MCF 10A (cell line): ENCODE results near the gene BNIPL. TPM values are rescaled to one million over a fixed set of nuclear protein-coding genes. Genes with fewer than 3 reads are reported as not detected.

ENCODE experiments used
- BruUV-seq: library from RNA; stranded (reverse); fragments of 400-500 nt; replicated peaks from 2 replicates; lab custom pipeline; 2021; lab: Mats Ljungman, UMichigan
- CTCF ChIA-PET: fragments of 300-600 bp; sonication (Branson Sonifier 250); formaldehyde crosslinking; extraction: SDS; loops from one replicate; lab custom pipeline; 2021; ENCODE audit warnings: antibody characterized with exemption, inconsistent platforms; lab: Yijun Ruan, JAX
- POLR2A ChIA-PET: fragments of 300-600, 350-650 bp; sonication (Branson Sonifier 250); formaldehyde crosslinking; extraction: SDS; loops from one replicate; lab custom pipeline; 2020; ENCODE audit warnings: antibody characterized with exemption, inconsistent platforms; lab: Yijun Ruan, JAX
- DNase-seq: peaks from one replicate; pipeline ENCODE4 v3.0.0-alpha.2; 2018; ENCODE audit not compliant: unreplicated experiment
- H3K27ac Mint-ChIP-seq: one replicate; pipeline ENCODE4 v1.8.0; 2022; ENCODE audit warnings: mild to moderate bottlenecking, low read depth, mixed read lengths; ENCODE audit not compliant: unreplicated experiment
- H3K27me3 Mint-ChIP-seq: one replicate; pipeline ENCODE4 v1.8.0; 2022; ENCODE audit warnings: mixed read lengths; ENCODE audit not compliant: insufficient read depth, unreplicated experiment
- H3K36me3 Mint-ChIP-seq: one replicate; pipeline ENCODE4 v1.8.0; 2022; ENCODE audit warnings: mild to moderate bottlenecking, moderate library complexity, mixed read lengths; ENCODE audit not compliant: insufficient read depth, unreplicated experiment
- H3K4me1 Mint-ChIP-seq: one replicate; pipeline ENCODE4 v1.8.0; 2022; ENCODE audit warnings: mixed read lengths; ENCODE audit not compliant: insufficient read depth, unreplicated experiment
- H3K4me3 Mint-ChIP-seq: one replicate; pipeline ENCODE4 v1.8.0; 2022; ENCODE audit warnings: mild to moderate bottlenecking, moderate library complexity, mixed read lengths; ENCODE audit not compliant: unreplicated experiment
- H3K9me3 Mint-ChIP-seq: one replicate; pipeline ENCODE4 v1.8.0; 2022; ENCODE audit warnings: mixed read lengths; ENCODE audit not compliant: unreplicated experiment
- intact Hi-C: fragments of 100-400 bp; cut with micrococcal nuclease; formaldehyde crosslinking; loops from 2 replicates; pipeline ENCODE4 v1.14.1; 2022
- total RNA-seq: library from RNA; stranded (reverse); gene quantifications from 2 replicates; pipeline ENCODE4 v1.2.3, GENCODE V29; 2022
- TF ChIP-seq, protein P1 (sequence below): fragments of 200-600 bp; IDR thresholded peaks from one replicate; pipeline ENCODE4 v1.8.0; 2022; ENCODE audit warnings: antibody characterized with exemption, mild to moderate bottlenecking; ENCODE audit not compliant: unreplicated experiment

The BNIPL gene
- total RNA-seq, 1 experiment from 2014 or later: 1.2 TPM

DNA sequence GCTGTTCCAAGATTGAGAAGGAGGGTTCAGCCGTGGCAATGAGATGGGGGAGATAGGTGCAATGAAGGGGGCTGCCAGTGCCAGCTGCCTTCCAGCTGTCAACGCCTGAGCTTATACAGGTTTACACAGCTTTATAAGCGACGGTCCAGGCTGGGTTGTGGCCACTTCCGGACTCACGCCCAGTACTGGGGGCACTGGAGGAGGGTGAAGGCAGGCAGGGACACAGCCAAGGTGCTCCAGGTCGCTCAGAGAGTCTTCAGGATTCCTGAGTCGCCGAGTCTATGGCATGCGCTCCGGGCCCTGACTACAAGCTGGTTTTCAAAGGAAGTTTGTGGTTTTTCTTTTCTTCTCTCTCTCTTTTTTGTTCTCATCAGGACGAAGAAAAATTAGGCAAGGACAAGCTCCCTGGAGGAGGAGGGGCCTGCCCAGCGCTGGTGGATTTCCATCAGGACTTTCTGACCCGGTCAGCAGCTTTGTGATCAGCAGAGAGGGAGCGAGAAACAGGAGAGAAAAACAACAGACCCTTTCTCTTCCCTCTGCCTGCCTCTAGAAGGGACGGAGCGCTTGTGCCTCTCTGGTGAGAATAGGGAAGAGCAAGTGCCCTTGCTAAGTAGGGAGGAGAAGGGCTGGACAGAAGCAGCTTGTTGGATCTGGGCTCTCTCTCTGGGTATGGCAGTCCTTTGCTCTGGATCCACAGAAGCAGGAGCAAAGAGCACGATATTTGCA is 29.9 kb upstream of the BNIPL start, which contains the start of gene MINDY1:
Gene MINDY1 (minus strand): TSS at position 576 of the 726 bp plus-strand sequence. CDS start 4,285 bp downstream, outside the sequence.
- H3K4me3 Mint-ChIP-seq: peak within 1 kb of the TSS; percentile 94
- H3K27me3 Mint-ChIP-seq: no peaks in the 10 kb centered on the region
- H3K4me1 Mint-ChIP-seq: peaks cover 43% of the 10 kb centered on the region
- TF ChIP-seq, protein P1, sequence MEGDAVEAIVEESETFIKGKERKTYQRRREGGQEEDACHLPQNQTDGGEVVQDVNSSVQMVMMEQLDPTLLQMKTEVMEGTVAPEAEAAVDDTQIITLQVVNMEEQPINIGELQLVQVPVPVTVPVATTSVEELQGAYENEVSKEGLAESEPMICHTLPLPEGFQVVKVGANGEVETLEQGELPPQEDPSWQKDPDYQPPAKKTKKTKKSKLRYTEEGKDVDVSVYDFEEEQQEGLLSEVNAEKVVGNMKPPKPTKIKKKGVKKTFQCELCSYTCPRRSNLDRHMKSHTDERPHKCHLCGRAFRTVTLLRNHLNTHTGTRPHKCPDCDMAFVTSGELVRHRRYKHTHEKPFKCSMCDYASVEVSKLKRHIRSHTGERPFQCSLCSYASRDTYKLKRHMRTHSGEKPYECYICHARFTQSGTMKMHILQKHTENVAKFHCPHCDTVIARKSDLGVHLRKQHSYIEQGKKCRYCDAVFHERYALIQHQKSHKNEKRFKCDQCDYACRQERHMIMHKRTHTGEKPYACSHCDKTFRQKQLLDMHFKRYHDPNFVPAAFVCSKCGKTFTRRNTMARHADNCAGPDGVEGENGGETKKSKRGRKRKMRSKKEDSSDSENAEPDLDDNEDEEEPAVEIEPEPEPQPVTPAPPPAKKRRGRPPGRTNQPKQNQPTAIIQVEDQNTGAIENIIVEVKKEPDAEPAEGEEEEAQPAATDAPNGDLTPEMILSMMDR: peak; percentile 35
- POLR2A ChIA-PET: interaction anchor here (0.6 to 3.7 kb wide), 62 partner anchors 10 to 1119 kb away, joined by 3 to 61 read pairs (median 4); partner anchors contain the start of genes ANXA9, APH1A, C1orf56 and CDC42SE1
- CTCF ChIA-PET: interaction anchor here (0.6 to 3.7 kb wide), 40 partner anchors 11 to 751 kb away, joined by 3 to 113 read pairs (median 4); partner anchors contain the start of genes ANXA9, BNIPL, CDC42SE1 and MLLT11
- DNase-seq: peak; percentile 91
- BruUV-seq: TSS peak; percentile 21
- intact Hi-C loops: loop anchor here (1.0 to 5.0 kb wide), 3 partner anchors 27 to 444 kb away; partner anchors contain the start of gene CDC42SE1
- peaks cover 15% of the 10 kb centered on the region for H3K36me3 Mint-ChIP-seq
- H3K27ac Mint-ChIP-seq: peak within 1 kb of the TSS; percentile 99
- no peaks in the 10 kb centered on the region for H3K9me3 Mint-ChIP-seq

DNA sequence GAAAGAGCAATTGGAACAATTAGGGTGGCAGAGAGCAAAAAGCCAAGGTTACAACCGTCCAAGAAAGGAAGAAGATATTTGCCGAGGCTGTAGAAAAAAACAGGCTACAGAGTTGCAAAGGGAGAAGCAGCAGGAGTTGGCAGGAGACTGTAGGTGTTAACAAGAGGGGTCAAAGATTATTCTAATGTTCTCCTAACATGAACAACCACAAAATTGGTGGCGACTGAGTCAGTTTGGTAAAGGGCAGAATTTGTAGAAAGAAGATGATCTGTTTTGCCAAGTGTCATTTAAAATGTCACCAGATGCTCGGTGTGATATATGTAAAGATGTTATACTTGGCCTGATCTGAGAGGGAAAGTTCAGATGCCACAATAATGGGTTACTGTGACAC is 28.5 kb upstream of the BNIPL start:
- Mint-ChIP-seq H3K36me3 (peaks cover 11% of the 10 kb centered on the region), H3K4me3 (peak overlapping the region; percentile 94), H3K9me3 (no peaks in the 10 kb centered on the region), H3K27me3 (no peaks in the 10 kb centered on the region), H3K27ac (peak overlapping the region; percentile 99), H3K4me1 (peaks cover 40% of the 10 kb centered on the region)
- BruUV-seq: TSS peak; percentile 79
- TF ChIP-seq, protein P1: no peak
- intact Hi-C loops: loop anchor here (5.0 kb wide), 2 partner anchors 49 to 446 kb away; partner anchors contain the start of gene CDC42SE1
- POLR2A ChIA-PET: interaction anchor here (0.7 to 3.7 kb wide), 7 partner anchors 27 to 523 kb away, joined by 3 to 56 read pairs (median 16); partner anchors contain the start of genes ANXA9, C1orf56, CDC42SE1 and LYSMD1
- CTCF ChIA-PET: interaction anchor here (0.6 to 3.7 kb wide), 5 partner anchors 17 to 62 kb away, joined by 3 to 85 read pairs (median 8); partner anchors contain the start of gene ANXA9
- DNase-seq: no peak

DNA sequence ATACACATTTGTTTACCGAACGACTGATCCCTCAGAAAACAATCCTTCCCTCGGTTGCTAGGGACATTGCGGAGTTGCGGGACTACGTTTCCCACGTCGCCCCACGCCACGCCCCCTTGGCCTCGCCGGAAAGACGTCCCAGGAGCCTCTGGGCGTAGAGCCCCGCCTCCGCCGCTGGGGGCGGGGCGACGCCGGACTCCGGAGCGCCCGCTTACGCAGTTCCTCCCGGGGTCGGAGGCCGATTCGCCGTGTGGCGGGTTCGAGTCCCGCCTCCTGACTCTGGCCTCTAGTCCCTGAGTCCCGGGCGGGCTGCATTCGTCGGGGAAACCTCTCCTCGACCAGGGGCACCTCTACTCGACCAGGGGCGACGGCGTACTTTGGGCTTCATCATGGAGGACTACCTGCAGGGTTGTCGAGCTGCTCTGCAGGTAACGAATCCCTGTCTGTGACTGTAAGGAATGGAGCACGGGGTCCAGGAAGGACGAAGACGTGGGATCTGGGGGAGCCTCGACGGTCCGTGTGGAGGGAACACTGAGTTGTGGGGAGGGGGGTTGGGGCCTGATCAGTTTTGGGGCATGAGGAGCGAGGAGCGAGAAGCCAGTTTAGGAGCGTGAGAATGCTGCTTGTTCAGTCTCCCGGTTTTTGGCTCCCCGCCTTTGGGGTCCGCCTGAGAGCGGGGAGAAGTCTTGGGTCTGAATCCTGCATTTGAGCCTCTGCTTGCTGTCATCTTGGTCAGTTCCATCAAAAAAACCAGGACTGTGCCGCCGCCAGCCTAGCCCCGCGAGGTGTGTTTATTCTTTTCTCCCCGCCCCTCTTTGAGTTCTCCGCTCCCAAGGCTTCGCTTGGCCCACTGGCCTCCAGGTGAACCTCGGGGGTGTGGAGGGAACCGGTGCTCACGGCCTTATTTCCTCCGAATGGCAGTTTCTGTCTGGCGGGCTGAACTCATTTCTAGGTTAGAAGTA is 27.9 kb upstream of the BNIPL start, which contains the start of gene PRUNE1:
Gene PRUNE1 (plus strand): TSS at position 206 of the 962 bp plus-strand sequence. CDS start 184 bp downstream, at position 390.
- H3K4me3 Mint-ChIP-seq: peak within 1 kb of the TSS; percentile 94
- ChIA-PET CTCF (interaction anchor here (1.1 to 1.9 kb wide), 2 partner anchors 16 to 149 kb away, joined by 3 to 8 read pairs; no protein-coding TSS in a partner anchor), POLR2A (interaction anchor here (0.7 to 2.9 kb wide), 6 partner anchors 13 to 524 kb away, joined by 3 to 16 read pairs (median 3); partner anchors contain the start of genes CDC42SE1 and MLLT11)
- H3K27ac Mint-ChIP-seq: peak within 1 kb of the TSS; percentile 99
- TSS peak; percentile 50 for BruUV-seq
- peaks cover 16% of the 10 kb centered on the region for H3K36me3 Mint-ChIP-seq
- TF ChIP-seq, protein P1: no peak
- H3K9me3 Mint-ChIP-seq: no peaks in the 10 kb centered on the region
- H3K4me1 Mint-ChIP-seq: peaks cover 35% of the 10 kb centered on the region
- intact Hi-C loops: loop anchor here (5.0 kb wide), 2 partner anchors 49 to 446 kb away; partner anchors contain the start of gene CDC42SE1
- no peaks in the 10 kb centered on the region for H3K27me3 Mint-ChIP-seq
- DNase-seq: peak; percentile 97
